Activated CD8-positive, alpha-beta T cell treated with anti-CD3 and anti-CD28 coated beads for 36 hours (primary cell): ENCODE data around the gene TIRAP. TPM values are rescaled to one million over a fixed set of nuclear protein-coding genes. Genes with fewer than 3 reads are reported as not detected.

ENCODE experiments used
- ATAC-seq: fragments of 200-7000 bp; cut with Tn5 transposase; one replicate; pipeline ENCODE4 v1.10.0; 2021; ENCODE audit warnings: mild to moderate bottlenecking, moderate library complexity
- CTCF ChIA-PET: fragments of 350-600 bp; sonication (Branson Sonifier 250); formaldehyde crosslinking; loops from one replicate; lab custom pipeline; 2021; ENCODE audit warnings: antibody characterized with exemption; lab: Charles Lee
- POLR2A ChIA-PET: fragments of 350-600 bp; sonication (Branson Sonifier 250); formaldehyde crosslinking; loops from one replicate; lab custom pipeline; 2021; ENCODE audit warnings: antibody characterized with exemption; lab: Charles Lee
- DNase-seq: peaks from one replicate; pipeline ENCODE4 v3.0.0-alpha.2; 2020
- H3K27ac Mint-ChIP-seq: one replicate; pipeline ENCODE4 v1.8.0; 2021; ENCODE audit warnings: mild to moderate bottlenecking, mixed read lengths
- H3K27me3 Mint-ChIP-seq: one replicate; pipeline ENCODE4 v1.8.0; 2021; ENCODE audit warnings: mixed read lengths
- H3K36me3 Mint-ChIP-seq: one replicate; pipeline ENCODE4 v1.8.0; 2021; ENCODE audit warnings: low read depth, mixed read lengths
- H3K4me1 Mint-ChIP-seq: one replicate; pipeline ENCODE4 v1.8.0; 2021; ENCODE audit warnings: low read depth, mixed read lengths
- H3K4me3 Mint-ChIP-seq: one replicate; pipeline ENCODE4 v1.8.0; 2021; ENCODE audit warnings: mild to moderate bottlenecking, moderate library complexity, mixed read lengths
- H3K9me3 Mint-ChIP-seq: one replicate; pipeline ENCODE4 v1.8.0; 2021; ENCODE audit warnings: mixed read lengths
- intact Hi-C: fragments of 100-400 bp; cut with micrococcal nuclease; formaldehyde crosslinking; loops from one replicate; pipeline ENCODE4 v1.10.0; 2022
- total RNA-seq, 2 experiments: library from RNA; stranded (reverse); gene quantifications; one replicate each; pipeline ENCODE4 v1.2.3, GENCODE V29; 2021
- TF ChIP-seq, protein P1 (sequence below): fragments of 200-600 bp; IDR thresholded peaks from one replicate; pipeline ENCODE4 v1.8.0; 2022; ENCODE audit warnings: antibody characterized with exemption, mild to moderate bottlenecking

TIRAP gene
- total RNA-seq, 2 experiments from 2014 or later: 4.6 to 4.9 TPM

DNA sequence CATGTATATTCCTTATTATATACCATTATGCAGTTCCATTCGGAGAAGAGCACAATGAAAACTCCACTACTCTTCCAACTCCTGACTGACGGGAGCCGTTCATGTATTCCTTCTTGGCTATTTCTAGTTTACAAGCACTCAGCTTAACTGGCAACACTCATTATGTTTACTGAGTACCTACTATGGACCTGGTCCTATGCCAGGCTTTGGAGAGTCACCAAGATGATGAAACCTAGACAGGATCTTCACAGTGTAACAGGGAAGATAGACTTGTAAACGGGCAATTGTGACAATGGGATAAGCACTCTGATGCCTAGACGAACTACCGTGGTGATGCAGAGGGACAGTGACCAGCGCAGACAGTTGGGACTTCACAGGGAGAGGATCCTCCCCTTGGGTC is 50.2 kb downstream of the TIRAP start:
- Mint-ChIP-seq H3K4me3 (no peak overlapping the region), H3K36me3 (peaks cover 4% of the 10 kb centered on the region), H3K27ac (no peak overlapping the region), H3K4me1 (peaks cover 18% of the 10 kb centered on the region), H3K9me3 (no peaks in the 10 kb centered on the region), H3K27me3 (no peaks in the 10 kb centered on the region)
- TF ChIP-seq, protein P1, sequence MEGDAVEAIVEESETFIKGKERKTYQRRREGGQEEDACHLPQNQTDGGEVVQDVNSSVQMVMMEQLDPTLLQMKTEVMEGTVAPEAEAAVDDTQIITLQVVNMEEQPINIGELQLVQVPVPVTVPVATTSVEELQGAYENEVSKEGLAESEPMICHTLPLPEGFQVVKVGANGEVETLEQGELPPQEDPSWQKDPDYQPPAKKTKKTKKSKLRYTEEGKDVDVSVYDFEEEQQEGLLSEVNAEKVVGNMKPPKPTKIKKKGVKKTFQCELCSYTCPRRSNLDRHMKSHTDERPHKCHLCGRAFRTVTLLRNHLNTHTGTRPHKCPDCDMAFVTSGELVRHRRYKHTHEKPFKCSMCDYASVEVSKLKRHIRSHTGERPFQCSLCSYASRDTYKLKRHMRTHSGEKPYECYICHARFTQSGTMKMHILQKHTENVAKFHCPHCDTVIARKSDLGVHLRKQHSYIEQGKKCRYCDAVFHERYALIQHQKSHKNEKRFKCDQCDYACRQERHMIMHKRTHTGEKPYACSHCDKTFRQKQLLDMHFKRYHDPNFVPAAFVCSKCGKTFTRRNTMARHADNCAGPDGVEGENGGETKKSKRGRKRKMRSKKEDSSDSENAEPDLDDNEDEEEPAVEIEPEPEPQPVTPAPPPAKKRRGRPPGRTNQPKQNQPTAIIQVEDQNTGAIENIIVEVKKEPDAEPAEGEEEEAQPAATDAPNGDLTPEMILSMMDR: no peak
- ChIA-PET POLR2A (interaction anchor here (1.2 kb wide), 1 partner anchor 9 kb away, joined by 3 read pairs; no protein-coding TSS in a partner anchor), CTCF (no interaction called here)
- no peak for DNase-seq
- no peak for ATAC-seq
- intact Hi-C loops: no loop called here

DNA sequence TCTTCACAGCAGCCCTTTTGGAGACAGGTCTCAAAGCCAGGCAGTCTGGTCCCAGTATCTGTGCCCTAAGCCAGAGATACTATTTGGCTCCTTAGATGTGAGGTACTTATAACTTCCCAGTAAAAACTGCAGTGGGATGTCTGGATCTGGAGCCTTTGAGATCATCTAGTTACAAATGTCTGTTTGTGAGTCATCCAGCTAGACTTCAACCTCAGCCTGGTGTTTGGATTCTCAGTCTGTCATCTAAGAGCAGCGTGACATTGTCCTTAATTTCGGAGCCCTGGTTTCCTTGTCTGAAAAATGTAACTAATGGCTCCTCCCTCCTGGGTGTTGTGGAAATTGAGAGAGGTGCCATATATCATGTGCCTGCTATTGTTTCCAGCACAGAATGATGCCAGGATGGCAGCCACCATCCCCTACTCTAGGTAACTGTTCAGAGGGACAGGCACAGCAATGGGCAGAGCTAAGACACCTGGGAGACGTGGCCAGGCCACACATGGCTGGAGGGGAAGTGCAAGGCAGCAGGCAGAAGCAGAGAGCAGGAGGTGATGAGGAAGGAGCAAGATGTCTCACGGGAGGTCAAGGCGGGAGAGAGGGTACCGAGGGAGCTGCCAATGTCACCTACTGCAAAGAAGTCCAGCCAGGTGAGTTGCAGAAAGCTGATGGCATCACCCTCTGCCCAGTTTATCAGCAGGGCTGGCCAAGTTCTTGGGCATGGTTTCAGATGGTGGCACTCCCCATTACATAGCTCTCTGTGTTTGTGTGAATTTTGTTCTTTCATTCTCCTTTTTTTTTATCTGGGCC is 52.0 kb downstream of the TIRAP start:
- Mint-ChIP-seq H3K4me3 (no peak overlapping the region), H3K36me3 (peaks cover 4% of the 10 kb centered on the region), H3K4me1 (peaks cover 10% of the 10 kb centered on the region), H3K27ac (no peak overlapping the region), H3K27me3 (no peaks in the 10 kb centered on the region), H3K9me3 (no peaks in the 10 kb centered on the region)
- DNase-seq: no peak
- ChIA-PET POLR2A (interaction anchor here (0.8 to 1.4 kb wide), 2 partner anchors 41 to 81 kb away, joined by 3 read pairs; no protein-coding TSS in a partner anchor), CTCF (no interaction called here)
- TF ChIP-seq, protein P1: no peak
- intact Hi-C loops: no loop called here
- ATAC-seq: no peak

DNA sequence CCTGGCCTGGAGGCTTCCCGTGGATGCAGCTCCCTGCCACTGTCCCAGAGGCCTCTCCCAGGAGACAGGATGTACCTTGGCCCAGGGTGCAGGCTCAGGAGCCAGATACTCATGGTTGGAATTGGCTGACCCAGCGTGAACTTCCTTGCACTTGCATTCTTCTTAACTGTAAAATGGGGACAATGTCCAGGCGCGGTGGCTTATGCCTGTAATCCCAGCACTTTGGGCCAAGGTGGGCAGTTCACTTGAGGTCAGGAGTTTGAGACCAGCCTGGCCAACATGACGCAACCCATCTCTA is 52.5 kb downstream of the TIRAP start:
- ATAC-seq (no peak), DNase-seq (no peak)
- peaks cover 4% of the 10 kb centered on the region for H3K36me3 Mint-ChIP-seq
- intact Hi-C loops: no loop called here
- H3K4me1 Mint-ChIP-seq: peaks cover 10% of the 10 kb centered on the region
- TF ChIP-seq, protein P1: no peak
- ChIA-PET CTCF (no interaction called here), POLR2A (interaction anchor here (0.8 to 1.4 kb wide), 2 partner anchors 42 to 81 kb away, joined by 3 read pairs; no protein-coding TSS in a partner anchor)
- no peaks in the 10 kb centered on the region for H3K9me3 Mint-ChIP-seq
- no peak overlapping the region for H3K4me3 Mint-ChIP-seq
- no peaks in the 10 kb centered on the region for H3K27me3 Mint-ChIP-seq
- no peak overlapping the region for H3K27ac Mint-ChIP-seq

DNA sequence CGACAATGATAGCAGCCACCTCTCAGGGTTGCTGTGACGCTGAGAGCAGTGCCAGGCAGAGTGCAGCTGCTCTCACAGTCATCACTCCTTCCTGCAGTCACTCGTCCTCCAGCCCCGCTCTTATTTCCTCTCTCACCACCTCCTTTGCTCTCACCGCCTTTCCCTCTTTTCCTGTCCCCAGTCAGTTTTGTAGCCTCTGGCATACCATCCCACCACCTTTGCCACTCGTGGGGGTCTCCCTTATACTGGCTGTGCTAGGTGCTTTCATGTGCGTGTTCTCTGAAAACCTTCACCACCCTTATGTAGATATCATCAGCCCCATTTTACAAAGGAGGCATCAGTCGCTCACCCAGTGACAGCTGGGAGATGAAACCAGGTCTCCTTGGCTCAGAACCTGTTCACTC is 53.2 kb downstream of the TIRAP start:
- no peak overlapping the region for H3K4me3 Mint-ChIP-seq
- H3K36me3 Mint-ChIP-seq: peaks cover 5% of the 10 kb centered on the region
- H3K27ac Mint-ChIP-seq: peak overlapping the region; percentile 31
- H3K27me3 Mint-ChIP-seq: no peaks in the 10 kb centered on the region
- no peaks in the 10 kb centered on the region for H3K9me3 Mint-ChIP-seq
- peaks cover 10% of the 10 kb centered on the region for H3K4me1 Mint-ChIP-seq
- DNase-seq (no peak), ATAC-seq (peak; percentile 54)
- ChIA-PET POLR2A (interaction anchor here (0.6 to 3.0 kb wide), 3 partner anchors 18 to 1054 kb away, joined by 3 to 12 read pairs (median 3); no protein-coding TSS in a partner anchor), CTCF (no interaction called here)
- TF ChIP-seq, protein P1: no peak
- intact Hi-C loops: no loop called here

DNA sequence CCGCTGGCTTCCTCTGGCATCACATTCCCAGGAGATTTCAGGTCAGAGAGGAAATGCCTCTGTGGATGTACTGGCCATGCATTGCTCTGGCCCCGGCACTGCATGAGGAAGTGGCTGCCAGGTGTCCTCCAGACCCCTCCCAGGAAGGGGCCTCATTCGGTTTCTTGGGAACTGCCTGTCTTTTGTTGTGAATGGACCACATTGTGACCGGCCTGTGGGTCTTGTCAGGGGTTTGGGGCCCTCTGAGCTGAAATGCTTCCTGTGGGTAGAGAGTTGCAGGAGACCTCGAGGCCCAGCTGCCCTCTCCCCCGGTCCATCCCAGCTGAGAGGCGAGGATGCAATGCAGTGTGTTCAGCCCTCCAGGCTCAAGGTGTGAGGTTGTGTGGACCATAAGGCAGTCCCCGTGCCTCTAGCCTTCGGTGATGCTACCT is 53.8 kb downstream of the TIRAP start:
- ATAC-seq (no peak), DNase-seq (no peak)
- ChIA-PET POLR2A (interaction anchor here (3.0 kb wide), 1 partner anchor 19 kb away, joined by 12 read pairs; no protein-coding TSS in a partner anchor), CTCF (no interaction called here)
- H3K27me3 Mint-ChIP-seq: no peaks in the 10 kb centered on the region
- peaks cover 8% of the 10 kb centered on the region for H3K36me3 Mint-ChIP-seq
- intact Hi-C loops: no loop called here
- H3K9me3 Mint-ChIP-seq: no peaks in the 10 kb centered on the region
- TF ChIP-seq, protein P1: no peak
- peak overlapping the region; percentile 31 for H3K27ac Mint-ChIP-seq
- H3K4me3 Mint-ChIP-seq: no peak overlapping the region
- peaks cover 14% of the 10 kb centered on the region for H3K4me1 Mint-ChIP-seq
